ENCODE results near the gene PIGM. TPM values are rescaled to one million over a fixed set of nuclear protein-coding genes. Genes with fewer than 3 reads are reported as not detected.

Gene PIGM
- total RNA-seq, 1 experiment from 2014 or later: 6.3 TPM

DNA sequence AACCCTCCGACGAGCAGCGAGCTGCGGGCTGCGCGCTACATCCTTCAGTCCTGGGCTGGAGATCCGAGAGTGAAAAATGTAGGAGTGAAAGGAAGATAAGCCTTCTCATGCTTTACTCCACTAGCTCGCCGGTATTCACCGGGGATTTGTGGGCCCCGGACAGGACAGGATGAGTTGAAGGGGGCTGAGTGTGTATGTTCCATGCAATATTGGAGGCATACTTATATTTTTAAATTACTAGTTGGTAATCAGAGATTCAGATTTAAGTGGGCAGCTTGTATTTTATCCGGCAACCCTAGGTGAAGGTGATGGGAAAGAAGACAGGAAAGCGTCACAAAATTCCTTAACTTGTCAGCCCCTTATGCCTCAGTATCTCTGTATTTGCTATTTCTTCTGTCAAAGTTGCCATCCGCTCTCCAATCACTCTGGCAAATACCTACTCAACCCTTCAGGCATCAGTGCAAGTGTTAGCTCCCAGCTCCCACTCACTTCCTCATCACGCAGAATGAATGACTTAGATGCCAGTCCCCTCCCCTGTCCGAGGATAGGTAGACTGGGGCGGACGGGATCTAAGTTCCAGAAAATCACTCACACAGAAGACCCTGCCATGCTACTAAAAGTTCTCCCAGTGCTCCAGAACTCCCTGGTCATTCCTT lies 503 bp upstream of the PIGM start:
- in situ Hi-C loops (cut with HindIII; ENCODE audit: low pct_unique_long_range_greater_than_20kb, low sequenced_read_pairs): no loop called here
- peak; percentile 9 for DNase-seq (ENCODE audit: low read depth, low spot score)

DNA sequence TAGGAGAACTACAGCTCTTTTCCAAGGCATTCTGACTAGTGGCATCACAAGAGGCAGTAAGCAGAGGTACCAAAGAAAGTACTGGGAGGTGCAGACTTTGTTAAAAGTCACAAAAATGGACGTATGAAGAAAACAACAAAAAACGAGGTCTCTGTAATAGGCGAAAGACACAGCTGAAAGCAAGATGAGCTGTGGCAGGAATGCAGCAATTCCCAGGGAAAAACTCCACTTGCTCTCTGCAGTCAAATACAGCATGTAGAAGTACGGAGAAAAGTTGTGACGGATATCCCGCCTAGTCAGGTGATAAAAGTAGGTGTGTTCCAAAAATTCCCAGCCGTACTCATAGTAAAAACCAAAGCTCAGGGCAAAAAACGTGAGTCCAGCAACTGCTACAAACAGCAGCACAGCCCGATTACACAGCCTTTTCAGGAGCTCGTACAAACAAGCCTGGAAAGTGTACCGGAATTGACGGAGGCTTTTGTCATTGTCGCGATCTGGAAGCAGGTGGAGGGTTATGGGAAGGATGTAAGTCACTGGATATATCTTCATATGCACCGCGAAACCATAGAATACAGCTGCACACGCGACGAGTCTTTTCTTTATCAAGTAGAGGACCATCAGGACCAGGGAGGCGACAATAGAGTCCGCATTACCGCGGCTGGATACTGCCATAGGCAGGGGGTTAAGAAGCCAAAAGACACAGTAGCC lies 979 bp downstream of the PIGM start:
- in situ Hi-C loops (cut with HindIII; ENCODE audit: low pct_unique_long_range_greater_than_20kb, low sequenced_read_pairs): no loop called here
- DNase-seq (ENCODE audit: low read depth, low spot score): no peak

DNA sequence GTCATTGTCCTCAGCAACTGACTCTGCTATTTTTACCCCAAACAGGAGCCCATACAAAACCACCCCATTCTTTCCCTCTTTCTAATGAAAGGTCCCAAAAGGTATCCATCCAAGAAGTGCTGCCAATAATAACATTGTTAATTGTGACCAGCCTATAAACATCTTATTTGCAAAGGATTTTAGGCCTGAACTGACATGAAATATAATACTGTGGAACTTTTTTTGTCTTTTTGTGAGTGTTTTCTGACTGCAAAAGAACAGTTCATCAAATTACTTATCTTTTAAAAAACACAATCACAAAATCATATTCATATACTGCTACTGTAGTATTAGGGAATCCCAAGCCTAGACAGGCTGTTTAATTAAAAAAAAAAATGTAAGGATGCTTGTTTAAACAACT lies 3.4 kb downstream of the PIGM start:
- in situ Hi-C loops (cut with HindIII; ENCODE audit: low pct_unique_long_range_greater_than_20kb, low sequenced_read_pairs): no loop called here
- peak; percentile 36 for DNase-seq (ENCODE audit: low read depth, low spot score)

GRCh38 chr1:160025314-160025713 lies 6.5 kb downstream of the PIGM start:
- in situ Hi-C loops (cut with HindIII; ENCODE audit: low pct_unique_long_range_greater_than_20kb, low sequenced_read_pairs): no loop called here
- no peak for DNase-seq (ENCODE audit: low read depth, low spot score)

DNA sequence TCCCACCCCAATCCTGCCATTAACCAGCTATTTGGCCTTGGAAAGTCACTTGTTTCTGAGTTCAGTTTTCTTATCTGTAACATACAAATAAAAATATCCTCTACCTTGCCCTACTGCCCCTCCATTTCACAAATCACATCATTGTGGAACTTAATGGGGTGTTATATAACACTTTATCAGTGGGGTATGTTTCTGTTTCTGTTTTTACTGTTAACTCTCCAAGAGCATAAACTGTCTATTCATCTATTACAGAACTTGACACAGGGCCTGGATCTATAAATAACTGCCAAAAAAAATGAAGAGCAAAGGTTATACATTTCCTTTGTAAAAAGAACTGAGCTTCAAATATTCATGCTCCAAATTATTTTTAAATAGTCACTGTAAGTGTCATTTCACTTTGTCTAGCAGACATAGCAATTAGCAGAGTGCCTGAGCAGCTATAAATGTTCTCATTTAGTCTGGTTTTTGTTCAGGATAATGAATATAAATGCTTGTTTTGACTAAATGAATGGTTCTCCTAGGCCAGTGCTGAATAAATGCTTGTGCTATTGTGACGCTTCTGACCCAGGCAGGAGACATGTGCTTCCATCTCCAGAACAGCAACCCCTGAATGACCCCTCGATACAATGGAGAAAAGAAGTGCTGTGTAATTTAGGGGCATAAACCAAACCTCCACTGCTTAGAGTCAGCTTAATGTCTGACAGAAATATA lies 7.4 kb downstream of the PIGM start:
- DNase-seq (ENCODE audit: low read depth, low spot score): peak; percentile 76
- in situ Hi-C loops (cut with HindIII; ENCODE audit: low pct_unique_long_range_greater_than_20kb, low sequenced_read_pairs): no loop called here

DNA sequence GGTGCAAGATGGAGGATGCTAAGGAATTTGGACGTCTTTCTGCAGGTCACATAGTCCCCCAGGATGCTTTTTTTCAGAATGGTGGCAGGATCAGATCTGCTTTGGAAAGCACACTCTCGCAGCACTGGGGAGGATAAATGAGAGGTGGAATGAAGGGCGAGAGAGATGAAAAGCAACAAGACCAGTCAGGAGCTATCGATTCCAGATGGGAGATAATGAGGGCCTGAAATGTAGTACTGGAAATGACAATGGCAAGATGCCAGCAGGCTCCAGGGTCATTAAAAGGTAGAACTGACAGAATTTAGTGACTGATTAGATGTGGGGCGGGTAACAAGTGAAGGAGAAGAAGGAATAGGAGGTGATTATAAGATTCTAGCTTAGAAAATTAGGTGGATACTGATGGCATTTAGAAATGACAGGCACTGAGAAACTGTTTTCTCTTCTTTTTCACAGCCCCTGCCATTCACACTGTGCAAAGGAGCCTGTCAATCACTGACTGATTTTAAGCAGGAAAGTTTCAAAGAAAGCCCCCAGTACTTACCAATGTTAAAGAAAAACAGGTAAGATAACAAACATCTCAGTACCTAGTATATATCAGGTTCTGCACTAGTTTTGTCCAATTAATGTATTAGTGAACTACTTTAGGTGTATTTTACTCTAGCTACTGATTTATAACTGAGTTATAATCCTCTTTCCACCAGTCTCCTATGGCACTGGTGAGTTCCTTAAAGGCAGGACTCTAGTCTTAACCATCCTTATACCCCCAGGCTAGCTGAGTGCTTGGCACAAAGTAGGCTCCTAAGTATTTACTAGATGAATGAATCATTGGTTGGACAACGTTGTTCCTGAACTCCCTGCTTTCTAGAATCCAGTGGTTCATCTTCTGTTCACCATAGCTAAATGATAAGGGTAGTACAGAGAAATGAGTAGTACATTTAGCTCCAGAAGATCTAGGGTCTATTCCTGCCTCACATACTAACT lies 9.2 kb downstream of the PIGM start:
- peak; percentile 31 for DNase-seq (ENCODE audit: low read depth, low spot score)
- in situ Hi-C loops (cut with HindIII; ENCODE audit: low pct_unique_long_range_greater_than_20kb, low sequenced_read_pairs): no loop called here

- in situ Hi-C loops (cut with HindIII; ENCODE audit: low pct_unique_long_range_greater_than_20kb, low sequenced_read_pairs): no loop called here
- DNase-seq (ENCODE audit: low read depth, low spot score): no peak
Observed at GRCh38 chr1:160021376-160022074, 10.3 kb downstream of the PIGM start.

DNA sequence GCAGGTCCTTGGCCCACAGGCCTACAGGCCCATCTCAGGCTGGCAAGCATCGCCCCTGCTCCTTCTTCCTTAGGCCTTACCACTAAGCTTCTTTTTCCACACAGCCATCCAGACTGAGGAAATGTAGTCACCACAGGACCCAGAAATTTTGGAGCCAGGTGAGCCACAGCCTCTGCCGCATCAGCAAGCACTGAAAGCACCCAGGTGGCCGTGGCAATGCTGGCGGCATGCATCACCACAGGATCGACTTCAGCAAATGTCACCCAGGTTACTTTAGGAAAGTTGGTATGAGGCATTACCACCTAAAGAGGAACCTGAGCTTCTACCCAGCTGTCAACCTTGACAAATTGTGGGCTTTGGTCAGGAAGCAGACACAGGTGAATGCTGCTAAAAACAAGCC lies 11.6 kb downstream of the PIGM start:
- DNase-seq (ENCODE audit: low read depth, low spot score): no peak
- in situ Hi-C loops (cut with HindIII; ENCODE audit: low pct_unique_long_range_greater_than_20kb, low sequenced_read_pairs): no loop called here

- in situ Hi-C loops (cut with HindIII; ENCODE audit: low pct_unique_long_range_greater_than_20kb, low sequenced_read_pairs): no loop called here
Observed at GRCh38 chr1:160018900-160019299, 12.9 kb downstream of the PIGM start.

GRCh38 chr1:160018347-160018746 lies 13.4 kb downstream of the PIGM start:
- in situ Hi-C loops (cut with HindIII; ENCODE audit: low pct_unique_long_range_greater_than_20kb, low sequenced_read_pairs): no loop called here
- DNase-seq (ENCODE audit: low read depth, low spot score): no peak

More at GRCh38 chr1:160018900-160019299, 12.9 kb downstream of the PIGM start:
- no peak for DNase-seq (ENCODE audit: low read depth, low spot score)

GRCh38 chr1:160017592-160017991 lies 14.2 kb downstream of the PIGM start:
- no peak for DNase-seq (ENCODE audit: low read depth, low spot score)
- in situ Hi-C loops (cut with HindIII; ENCODE audit: low pct_unique_long_range_greater_than_20kb, low sequenced_read_pairs): no loop called here

GRCh38 chr1:160011781-160012180 lies 20.0 kb downstream of the PIGM start:
- in situ Hi-C loops (cut with HindIII; ENCODE audit: low pct_unique_long_range_greater_than_20kb, low sequenced_read_pairs): no loop called here
- DNase-seq (ENCODE audit: low read depth, low spot score): no peak

GRCh38 chr1:160009801-160010200 lies 22.0 kb downstream of the PIGM start:
- DNase-seq (ENCODE audit: low read depth, low spot score): peak; percentile 31
- in situ Hi-C loops (cut with HindIII; ENCODE audit: low pct_unique_long_range_greater_than_20kb, low sequenced_read_pairs): no loop called here

DNA sequence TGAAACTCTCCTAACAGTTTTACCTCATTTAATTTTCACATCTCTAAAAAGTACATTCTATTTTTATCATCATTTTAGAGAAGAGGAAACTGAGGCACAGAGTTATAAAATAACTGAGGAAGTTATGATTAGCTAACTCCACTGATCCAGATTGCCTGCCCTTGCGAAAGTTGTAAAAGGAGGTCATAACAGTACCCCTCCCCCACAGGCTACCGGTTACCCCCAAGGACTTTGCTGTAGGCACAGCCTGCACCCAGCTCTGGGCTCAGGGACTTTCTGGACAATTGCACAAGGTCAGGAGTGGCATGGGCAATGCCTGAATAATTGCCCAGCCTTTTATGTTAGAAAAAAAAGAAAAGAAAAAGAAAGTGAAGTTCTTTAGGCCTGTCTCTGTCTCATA lies 22.7 kb downstream of the PIGM start:
- no peak for DNase-seq (ENCODE audit: low read depth, low spot score)
- in situ Hi-C loops (cut with HindIII; ENCODE audit: low pct_unique_long_range_greater_than_20kb, low sequenced_read_pairs): no loop called here

GRCh38 chr1:160007577-160008200 lies 24.1 kb downstream of the PIGM start:
- in situ Hi-C loops (cut with HindIII; ENCODE audit: low pct_unique_long_range_greater_than_20kb, low sequenced_read_pairs): no loop called here
- DNase-seq (ENCODE audit: low read depth, low spot score): peak; percentile 61

- DNase-seq (ENCODE audit: low read depth, low spot score): peak; percentile 83
- in situ Hi-C loops (cut with HindIII; ENCODE audit: low pct_unique_long_range_greater_than_20kb, low sequenced_read_pairs): no loop called here
Observed at GRCh38 chr1:160006312-160006940, 25.4 kb downstream of the PIGM start.
